HEK293 (cell line): ENCODE measurements around the gene DPCD.

ENCODE experiments used
- ELK4 ChIP-seq: IDR thresholded peaks from 2 replicates; pipeline ENCODE4 v1.6.1; 2011; ENCODE audit warnings: mild to moderate bottlenecking, low read depth, low read length, borderline replicate concordance
- FEZF1 ChIP-seq: fragments of 450-650 bp; formaldehyde crosslinking; IDR thresholded peaks from 2 replicates; pipeline ENCODE4 v1.5.1; 2016; ENCODE audit warnings: missing biosample characterization, missing genetic modification characterization
- GLI2 ChIP-seq: fragments of 450-650 bp; formaldehyde crosslinking; IDR thresholded peaks from 2 replicates; pipeline ENCODE4; 2017; ENCODE audit warnings: missing biosample characterization, missing genetic modification characterization, low read depth, borderline replicate concordance
- KLF8 ChIP-seq: fragments of 450-650 bp; formaldehyde crosslinking; IDR thresholded peaks from 2 replicates; pipeline ENCODE4 v1.5.1; 2016; ENCODE audit warnings: missing biosample characterization, missing genetic modification characterization
- MZF1 ChIP-seq: fragments of 450-650 bp; formaldehyde crosslinking; IDR thresholded peaks from 2 replicates; pipeline ENCODE4 v1.5.1; 2017; ENCODE audit warnings: missing biosample characterization, missing genetic modification characterization, borderline replicate concordance
- PRDM6 ChIP-seq: fragments of 450-650 bp; formaldehyde crosslinking; IDR thresholded peaks from 2 replicates; pipeline ENCODE4 v1.5.1; 2017; ENCODE audit warnings: missing biosample characterization, missing genetic modification characterization
- SP7 ChIP-seq: fragments of 450-650 bp; formaldehyde crosslinking; IDR thresholded peaks from 2 replicates; pipeline ENCODE4 v1.5.1; 2016; ENCODE audit warnings: missing biosample characterization, missing genetic modification characterization
- ZBTB26 ChIP-seq: fragments of 450-650 bp; formaldehyde crosslinking; optimal IDR thresholded peaks from 2 replicates; pipeline ENCODE3; 2016; ENCODE audit warnings: missing biosample characterization, mild to moderate bottlenecking, missing genetic modification characterization
- ZEB2 ChIP-seq: fragments of 450-650 bp; formaldehyde crosslinking; IDR thresholded peaks from 2 replicates; pipeline ENCODE4 v1.5.1; 2016; ENCODE audit warnings: missing biosample characterization, missing genetic modification characterization
- ZFP69B ChIP-seq: fragments of 450-650 bp; formaldehyde crosslinking; IDR thresholded peaks from 2 replicates; pipeline ENCODE4 v1.5.1; 2016; ENCODE audit warnings: missing biosample characterization, missing genetic modification characterization
- ZIC2 ChIP-seq: fragments of 450-650 bp; formaldehyde crosslinking; IDR thresholded peaks from 2 replicates; pipeline ENCODE4 v1.5.1; 2016; ENCODE audit warnings: missing biosample characterization, missing genetic modification characterization
- ZNF157 ChIP-seq: fragments of 450-650 bp; formaldehyde crosslinking; IDR thresholded peaks from 2 replicates; pipeline ENCODE4 v1.5.1; 2016; ENCODE audit warnings: missing biosample characterization, missing genetic modification characterization
- ZNF184 ChIP-seq: fragments of 450-650 bp; IDR thresholded peaks from 2 replicates; pipeline ENCODE4 v1.5.1; 2018; ENCODE audit warnings: missing biosample characterization, mild to moderate bottlenecking, missing genetic modification characterization
- ZNF23 ChIP-seq: fragments of 450-650 bp; formaldehyde crosslinking; IDR thresholded peaks from 2 replicates; pipeline ENCODE4 v1.5.1; 2016; ENCODE audit warnings: missing biosample characterization, missing genetic modification characterization, borderline replicate concordance
- ZNF404 ChIP-seq: fragments of 450-650 bp; formaldehyde crosslinking; IDR thresholded peaks from 2 replicates; pipeline ENCODE4 v1.5.1; 2017; ENCODE audit warnings: missing biosample characterization, missing genetic modification characterization
- ZNF501 ChIP-seq: fragments of 450-650 bp; formaldehyde crosslinking; IDR thresholded peaks from 2 replicates; pipeline ENCODE4 v1.5.1; 2016; ENCODE audit warnings: missing biosample characterization, missing genetic modification characterization
- ZNF624 ChIP-seq: fragments of 450-650 bp; formaldehyde crosslinking; IDR thresholded peaks from 2 replicates; pipeline ENCODE4 v1.5.1; 2017; ENCODE audit warnings: missing biosample characterization, missing genetic modification characterization
- ZNF629 ChIP-seq: fragments of 450-650 bp; formaldehyde crosslinking; IDR thresholded peaks from 2 replicates; pipeline ENCODE4 v1.5.1; 2017; ENCODE audit warnings: missing biosample characterization, missing genetic modification characterization
- ZNF692 ChIP-seq: fragments of 450-650 bp; formaldehyde crosslinking; IDR thresholded peaks from 2 replicates; pipeline ENCODE4 v1.5.1; 2016; ENCODE audit warnings: missing biosample characterization, missing genetic modification characterization
- ZNF792 ChIP-seq: fragments of 450-650 bp; formaldehyde crosslinking; IDR thresholded peaks from 2 replicates; pipeline ENCODE4 v1.5.1; 2016; ENCODE audit warnings: missing biosample characterization, missing genetic modification characterization
- ZSCAN5A ChIP-seq: fragments of 450-650 bp; formaldehyde crosslinking; IDR thresholded peaks from 2 replicates; pipeline ENCODE4 v1.5.1; 2016; ENCODE audit warnings: missing biosample characterization, missing genetic modification characterization

Gene DPCD

GRCh38 chr10:101595591-101596433 lies 7.7 kb downstream of the DPCD start (continued):
- peak; percentile 48; the same call in 1 of the 2 replicates for TF ChIP-seq MZF1 (tag by site-specific recombination)
- no peak for TF ChIP-seq ZNF23 (tag by site-specific recombination)
- TF ChIP-seq ZNF629 (tag by site-specific recombination): peak; percentile 40; the same call in 1 of the 2 replicates
- no peak for TF ChIP-seq GLI2 (tag by site-specific recombination)
- peak; percentile 46; the same call in 1 of the 2 replicates for TF ChIP-seq SP7 (tag by site-specific recombination)
- TF ChIP-seq ZNF624 (tag by site-specific recombination): no peak
- TF ChIP-seq ZNF404 (tag by site-specific recombination): no peak
- peak; percentile 82; the same call in 1 of the 2 replicates for TF ChIP-seq ZEB2 (tag by site-specific recombination)
- TF ChIP-seq ELK4: no peak
- TF ChIP-seq ZIC2: peak; percentile 39
- peak; percentile 83 for TF ChIP-seq FEZF1 (tag by site-specific recombination)
- TF ChIP-seq ZFP69B: 0 out of 2 replicates have a peak, but pooled peaks have one; percentile 40
- TF ChIP-seq ZNF692 (tag by site-specific recombination): peak; percentile 51; the same call in 1 of the 2 replicates
- no peak for TF ChIP-seq ZNF501 (tag by site-specific recombination)
- 0 out of 2 replicates have a peak, but pooled peaks have one; percentile 34 for TF ChIP-seq ZNF184
- no peak for TF ChIP-seq ZNF157 (tag by site-specific recombination)
- peak; percentile 40 for TF ChIP-seq KLF8 (tag by site-specific recombination)
- TF ChIP-seq ZNF792 (tag by site-specific recombination): no peak
- TF ChIP-seq ZBTB26: no peak
- TF ChIP-seq PRDM6 (tag by site-specific recombination): peak; percentile 65
- no peak for TF ChIP-seq ZSCAN5A (tag by site-specific recombination)
